ENCODE measurements around the gene CDKAL1. TPM values are rescaled to one million over a fixed set of nuclear protein-coding genes. Genes with fewer than 3 reads are reported as not detected.

CDKAL1 gene
- total and polyA plus RNA-seq, 4 donors = 2.0 to 12.9 (median 6.7) TPM

GRCh38 chr6:21071780-21072468 is 537.7 kb downstream of the CDKAL1 start:
- H3K9ac ChIP-seq (ENCODE audit: low read depth in 1 of 2, low read length in 2 of 2) = no peak overlapping the region
- DNase-seq (ENCODE audit: low spot score) = no peak
- TF ChIP-seq JUND (IDR thresholded peaks at IDR 0.05) (no peak), NR2F2 (IDR thresholded peaks at IDR 0.05) (no peak), ATF3 (IDR thresholded peaks at IDR 0.05) (no peak), SP1 (IDR thresholded peaks at IDR 0.05) (no peak), EGR1 (IDR thresholded peaks at IDR 0.05; ENCODE audit: low read depth in 2 of 2) (no peak), ZBTB33 (IDR thresholded peaks at IDR 0.05) (no peak), YY1 (IDR thresholded peaks at IDR 0.05) (no peak), GABPA (IDR thresholded peaks at IDR 0.05 in 1 of 2, conservative IDR thresholded peaks at IDR 0.05 in 1 of 2) (no peak), RAD21 (IDR thresholded peaks at IDR 0.05) (no peak), TAF1 (conservative IDR thresholded peaks at IDR 0.05) (no peak), HNF4A (conservative IDR thresholded peaks at IDR 0.05) (no peak), REST (IDR thresholded peaks at IDR 0.05) (no peak), MAX (IDR thresholded peaks at IDR 0.05) (no peak), RXRA (IDR thresholded peaks at IDR 0.05) (no peak), HNF4G (IDR thresholded peaks at IDR 0.05) (no peak), CTCF (IDR thresholded peaks at IDR 0.05; ENCODE audit: low read depth, low read length, missing input control) (no peak), FOXA1 (IDR thresholded peaks at IDR 0.05) (no peak)

More at GRCh38 chr6:21071780-21072468, 537.7 kb downstream of the CDKAL1 start:
- H3K4me1 ChIP-seq (ENCODE audit: control insufficient read depth in 4 of 4, insufficient read depth in 4 of 4, low read length in 3 of 4) = no peaks in the 10 kb centered on the region
- H3K36me3 ChIP-seq (ENCODE audit: control insufficient read depth in 4 of 4, insufficient read depth in 3 of 4, low read depth in 1 of 4, low read length in 3 of 4) = no peaks in the 10 kb centered on the region
- H3K27ac ChIP-seq (ENCODE audit: low read depth in 1 of 2, low read length in 2 of 2) = no peak overlapping the region
- H3K9me3 ChIP-seq (ENCODE audit: control insufficient read depth in 4 of 4, low read length in 3 of 4) = no peaks in the 10 kb centered on the region
- H3K27me3 ChIP-seq (ENCODE audit: control insufficient read depth in 4 of 4, insufficient read depth in 4 of 4, low read length in 3 of 4) = no peaks in the 10 kb centered on the region
- no peak overlapping the region for H3K4me3 ChIP-seq (ENCODE audit: low read depth in 1 of 3, low read length in 3 of 3)
- 93% methylated on average over 8 of the region's 8 CpGs for WGBS

Data from liver (tissue), 9 donors.